ACHN (cell line): ENCODE measurements around the gene ZSCAN29.

ENCODE experiments used
- DNase-seq: peaks from one replicate; pipeline ENCODE4 v3.0.0-alpha.2; 2015
- in situ Hi-C: cut with HindIII; loops from 2 replicates; pipeline ENCODE4 v1.10.0; 2017; ENCODE audit warnings: low sequenced_read_pairs, low pct_ligation_motif_present, low pct_unique_long_range_greater_than_20kb

ZSCAN29 gene

GRCh38 chr15:43361313-43361903 lies 9.4 kb downstream of the ZSCAN29 start:
- in situ Hi-C loops = no loop called here
- peak; percentile 27 for DNase-seq

- no peak for DNase-seq
- in situ Hi-C loops = no loop called here
These were observed 10.0 kb downstream of the ZSCAN29 start for GRCh38 chr15:43360821-43361220.

GRCh38 chr15:43352693-43353382 lies 18.0 kb downstream of the ZSCAN29 start:
- in situ Hi-C loops = no loop called here
- no peak for DNase-seq

GRCh38 chr15:43347114-43347513 lies 23.7 kb downstream of the ZSCAN29 start:
- in situ Hi-C loops = no loop called here

GRCh38 chr15:43346305-43346704 lies 24.5 kb downstream of the ZSCAN29 start:
- in situ Hi-C loops = no loop called here

More at GRCh38 chr15:43347114-43347513, 23.7 kb downstream of the ZSCAN29 start:
- DNase-seq = no peak

GRCh38 chr15:43330780-43331087 lies 40.1 kb downstream of the ZSCAN29 start:
- in situ Hi-C loops = no loop called here
- DNase-seq = no peak

More at GRCh38 chr15:43346305-43346704, 24.5 kb downstream of the ZSCAN29 start:
- no peak for DNase-seq

GRCh38 chr15:43329960-43330779 lies 40.7 kb downstream of the ZSCAN29 start, which contains the start of gene LCMT2:
LCMT2 (minus strand) TSS chr15:43330573; CDS start chr15:43330489, 84 bp downstream.
- in situ Hi-C loops = no loop called here
- DNase-seq = peak; percentile 91

- in situ Hi-C loops = no loop called here
- DNase-seq = no peak
These were observed 41.5 kb downstream of the ZSCAN29 start for GRCh38 chr15:43329217-43329959.

- in situ Hi-C loops = no loop called here
- no peak for DNase-seq
These were observed 45.7 kb downstream of the ZSCAN29 start for GRCh38 chr15:43325039-43325684.

GRCh38 chr15:43318990-43319771 lies 51.7 kb downstream of the ZSCAN29 start:
- DNase-seq = no peak
- in situ Hi-C loops = no loop called here

GRCh38 chr15:43317566-43318184 lies 53.2 kb downstream of the ZSCAN29 start:
- in situ Hi-C loops = no loop called here

GRCh38 chr15:43316971-43317346 lies 53.9 kb downstream of the ZSCAN29 start:
- in situ Hi-C loops = no loop called here
- no peak for DNase-seq

More at GRCh38 chr15:43317566-43318184, 53.2 kb downstream of the ZSCAN29 start:
- DNase-seq = peak; percentile 21

- in situ Hi-C loops = no loop called here
- no peak for DNase-seq
These were observed 54.5 kb downstream of the ZSCAN29 start for GRCh38 chr15:43316016-43316970.

- DNase-seq = no peak
- in situ Hi-C loops = no loop called here
These were observed 56.7 kb downstream of the ZSCAN29 start for GRCh38 chr15:43314171-43314570.

GRCh38 chr15:43312378-43312777 lies 58.5 kb downstream of the ZSCAN29 start:
- DNase-seq = no peak
- in situ Hi-C loops = no loop called here
